HepG2 (cell line): ENCODE results near the gene SMARCB1. TPM values are rescaled to one million over a fixed set of nuclear protein-coding genes. Genes with fewer than 3 reads are reported as not detected.

ENCODE experiments used
- AGO1 ChIP-seq: fragments of 200-400 bp; formaldehyde crosslinking; IDR thresholded peaks from 2 replicates; pipeline ENCODE4 v1.6.1; 2017; ENCODE audit warnings: mild to moderate bottlenecking, low read depth, low read length, moderate library complexity; ENCODE audit not compliant: poor library complexity, severe bottlenecking
- ARID2 ChIP-seq: sonication (generic); formaldehyde crosslinking; IDR thresholded peaks from 2 replicates; pipeline ENCODE4 v1.8.1; 2022; ENCODE audit warnings: mild to moderate bottlenecking, missing genetic modification reagents, borderline replicate concordance
- HNRNPLL ChIP-seq: fragments of 200-400 bp; formaldehyde crosslinking; IDR thresholded peaks from 2 replicates; pipeline ENCODE4 v1.6.1; 2017; ENCODE audit warnings: mild to moderate bottlenecking, low read depth, low read length; ENCODE audit not compliant: poor library complexity, severe bottlenecking
- MED13 ChIP-seq: sonication (generic); formaldehyde crosslinking; IDR thresholded peaks from 2 replicates; pipeline ENCODE4 v1.5.0; 2020; ENCODE audit warnings: missing genetic modification reagents
- NKX3-1 ChIP-seq: sonication (generic); formaldehyde crosslinking; IDR thresholded peaks from 2 replicates; pipeline ENCODE4 v1.5.0; 2020; ENCODE audit warnings: missing genetic modification reagents
- REL ChIP-seq: sonication (generic); formaldehyde crosslinking; conservative IDR thresholded peaks from 2 replicates; pipeline ENCODE4 v1.8.0; 2022; ENCODE audit warnings: mild to moderate bottlenecking, missing genetic modification reagents, moderate library complexity
- TCF12 ChIP-seq, 2 experiments: fragments of 450-650 bp in 1 of 2; sonication (generic) in 1 of 2; formaldehyde crosslinking in 1 of 2; IDR thresholded peaks; 2 replicates each; pipeline versions ENCODE4 v1.6.1 to v1.8.0; 2017 to 2022; ENCODE audit warnings: antibody characterized with exemption in 1 of 2, mild to moderate bottlenecking in 1 of 2, missing genetic modification reagents in 1 of 2, moderate library complexity in 1 of 2
- ZNF614 ChIP-seq: IDR thresholded peaks from 2 replicates; pipeline ENCODE4 v1.6.1; 2018; ENCODE audit warnings: missing biosample characterization, missing genetic modification reagents, inconsistent platforms, borderline replicate concordance
- polyA plus RNA-seq, 8 experiments: library from polyadenylated mRNA; depleted of rRNA in 3 of 8; stranded (reverse) in 7 of 8; unstranded in 1 of 8; fragments of >200 nt; fragmentation: Illumina TruSeq in 4 of 8; extraction: Trizol in 4 of 8; gene quantifications; 2 replicates each; pipeline versions ENCODE4 v1.2.1 to v1.2.3, GENCODE V29; 2011 to 2016; ENCODE audit warnings: low read depth in 4 of 8, missing spikeins in 1 of 8, mixed read lengths in 1 of 8; ENCODE audit not compliant: insufficient read depth in 1 of 8
- total RNA-seq, 5 experiments: library from RNA; depleted of rRNA; stranded (reverse); fragments of >200 nt; fragmentation: Illumina TruSeq; extraction: Trizol; gene quantifications; 2 replicates each; pipeline ENCODE4 v1.2.3, GENCODE V29; 2016; ENCODE audit warnings: low read depth in 1 of 5
- TF ChIP-seq, protein P1 (sequence below): sonication (generic); formaldehyde crosslinking; IDR thresholded peaks from 2 replicates; pipeline ENCODE4 v1.4.0; 2020; ENCODE audit warnings: mild to moderate bottlenecking, missing genetic modification reagents
- TF ChIP-seq, protein P2 (sequence below): IDR thresholded peaks from 2 replicates; pipeline ENCODE4 v1.6.1; 2012; ENCODE audit warnings: low read length, improper control_type of control experiment
- TF ChIP-seq, protein P3 (sequence below): sonication (generic); formaldehyde crosslinking; IDR thresholded peaks from 2 replicates; pipeline ENCODE4 v1.5.0; 2020; ENCODE audit warnings: mild to moderate bottlenecking, missing genetic modification reagents

The SMARCB1 gene
- total and polyA plus RNA-seq, 2 of the 13 experiments (the other 11 are each of a cell fraction or from before 2014, with no cell fraction given), result 74.0 to 166 TPM

DNA sequence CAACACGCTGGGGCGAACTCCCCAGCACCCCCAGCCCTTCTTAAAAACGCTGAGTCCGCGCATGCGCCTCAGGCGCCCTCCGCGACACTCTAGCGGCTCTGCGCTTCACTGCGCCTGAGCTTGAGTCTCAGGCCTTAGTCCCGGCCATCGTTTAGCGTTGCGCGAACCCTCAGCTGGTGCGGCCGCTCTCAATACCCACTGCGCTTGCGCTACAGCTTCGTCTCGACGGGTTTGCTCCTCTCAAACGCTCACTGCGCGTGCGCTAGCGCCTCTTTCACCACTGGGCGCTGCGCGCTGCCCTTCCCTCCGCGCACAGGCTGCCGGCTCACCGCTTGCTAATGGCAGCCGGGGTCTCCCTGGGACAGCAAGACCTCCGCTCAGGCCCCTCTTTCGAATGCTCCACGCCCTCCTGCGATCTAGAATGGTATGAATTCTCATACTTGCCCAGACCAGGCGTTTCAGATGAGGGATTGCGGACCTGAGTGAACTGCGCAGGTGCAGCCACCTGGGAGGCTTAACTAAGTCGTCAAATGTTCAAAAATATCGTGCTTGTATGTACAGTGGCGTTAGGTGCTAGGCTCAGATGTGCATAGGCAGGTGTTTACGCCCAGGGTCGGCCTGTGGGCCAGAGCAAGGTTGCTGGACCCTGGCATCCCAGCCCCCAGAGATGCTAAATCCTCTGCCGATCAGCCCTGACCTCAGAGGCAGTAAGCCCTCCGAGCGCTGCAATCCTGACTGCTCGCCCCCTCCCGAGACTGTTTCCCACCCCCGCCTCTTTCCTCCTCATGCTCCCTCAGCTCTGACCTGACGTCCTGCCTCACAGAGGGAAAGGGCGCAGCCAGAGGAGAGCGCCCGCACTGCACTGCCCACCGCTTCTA lies 71.1 kb downstream of the SMARCB1 start, which contains the start of gene SLC2A11 (continued):
- TF ChIP-seq, protein P1, sequence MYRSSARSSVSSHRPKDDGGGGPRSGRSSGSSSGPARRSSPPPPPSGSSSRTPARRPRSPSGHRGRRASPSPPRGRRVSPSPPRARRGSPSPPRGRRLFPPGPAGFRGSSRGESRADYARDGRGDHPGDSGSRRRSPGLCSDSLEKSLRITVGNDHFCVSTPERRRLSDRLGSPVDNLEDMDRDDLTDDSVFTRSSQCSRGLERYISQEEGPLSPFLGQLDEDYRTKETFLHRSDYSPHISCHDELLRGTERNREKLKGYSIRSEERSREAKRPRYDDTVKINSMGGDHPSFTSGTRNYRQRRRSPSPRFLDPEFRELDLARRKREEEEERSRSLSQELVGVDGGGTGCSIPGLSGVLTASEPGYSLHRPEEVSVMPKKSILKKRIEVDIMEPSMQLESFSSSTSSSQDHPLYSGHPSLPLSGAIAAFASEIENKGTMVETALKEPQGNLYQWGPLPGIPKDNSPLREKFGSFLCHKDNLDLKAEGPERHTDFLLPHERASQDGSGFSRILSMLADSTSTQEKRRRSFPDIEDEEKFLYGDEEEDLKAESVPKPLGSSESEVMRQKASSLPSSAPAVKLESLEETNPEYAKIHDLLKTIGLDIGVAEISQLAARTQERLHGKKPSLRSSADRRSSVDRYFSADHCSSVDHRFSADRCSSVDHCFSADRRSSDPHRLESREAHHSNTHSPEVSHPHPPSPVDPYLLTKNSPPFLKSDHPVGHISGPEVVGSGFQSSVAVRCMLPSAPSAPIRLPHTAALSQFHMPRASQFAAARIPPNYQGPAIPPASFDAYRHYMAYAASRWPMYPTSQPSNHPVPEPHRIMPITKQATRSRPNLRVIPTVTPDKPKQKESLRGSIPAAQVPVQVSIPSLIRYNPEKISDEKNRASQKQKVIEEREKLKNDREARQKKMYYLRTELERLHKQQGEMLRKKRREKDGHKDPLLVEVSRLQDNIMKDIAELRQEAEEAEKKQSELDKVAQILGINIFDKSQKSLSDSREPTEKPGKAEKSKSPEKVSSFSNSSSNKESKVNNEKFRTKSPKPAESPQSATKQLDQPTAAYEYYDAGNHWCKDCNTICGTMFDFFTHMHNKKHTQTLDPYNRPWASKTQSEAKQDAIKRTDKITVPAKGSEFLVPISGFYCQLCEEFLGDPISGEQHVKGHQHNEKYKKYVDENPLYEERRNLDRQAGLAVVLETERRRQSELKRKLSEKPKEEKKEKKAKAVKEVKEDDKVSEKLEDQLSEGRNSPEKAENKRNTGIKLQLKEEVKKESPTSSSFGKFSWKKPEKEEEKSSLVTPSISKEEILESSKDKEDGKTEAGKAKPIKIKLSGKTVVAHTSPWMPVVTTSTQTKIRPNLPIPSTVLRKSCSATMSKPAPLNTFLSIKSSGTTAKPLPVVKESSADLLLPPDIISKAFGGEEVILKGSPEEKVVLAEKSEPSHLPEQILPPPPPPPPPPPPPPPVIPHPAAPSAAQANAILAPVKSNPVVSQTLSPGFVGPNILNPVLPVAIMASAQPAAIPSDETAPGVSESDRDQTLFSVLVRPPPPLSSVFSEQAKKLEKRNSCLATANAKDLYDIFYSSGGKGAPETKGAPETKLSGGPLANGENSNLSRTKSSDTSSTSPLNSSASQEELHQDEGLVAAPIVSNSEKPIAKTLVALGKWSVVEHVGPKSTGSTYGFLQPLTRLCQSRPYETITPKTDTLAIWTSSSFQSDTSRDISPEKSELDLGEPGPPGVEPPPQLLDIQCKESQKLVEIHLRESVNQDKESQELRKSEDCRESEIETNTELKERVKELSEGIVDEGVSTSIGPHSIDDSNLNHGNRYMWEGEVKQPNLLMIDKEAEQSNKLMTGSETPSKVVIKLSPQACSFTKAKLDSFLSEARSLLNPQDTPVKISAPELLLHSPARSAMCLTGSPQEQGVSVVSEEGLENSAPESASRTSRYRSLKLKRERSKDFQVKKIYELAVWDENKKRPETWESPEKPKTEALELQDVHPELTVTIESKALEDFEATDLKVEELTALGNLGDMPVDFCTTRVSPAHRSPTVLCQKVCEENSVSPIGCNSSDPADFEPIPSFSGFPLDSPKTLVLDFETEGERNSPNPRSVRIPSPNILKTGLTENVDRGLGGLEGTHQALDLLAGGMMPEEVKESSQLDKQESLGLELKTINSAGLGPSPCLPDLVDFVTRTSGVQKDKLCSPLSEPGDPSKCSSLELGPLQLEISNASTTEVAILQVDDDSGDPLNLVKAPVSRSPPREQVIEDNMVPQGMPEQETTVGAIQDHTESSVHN, result no peak
- TF ChIP-seq, protein P2, sequence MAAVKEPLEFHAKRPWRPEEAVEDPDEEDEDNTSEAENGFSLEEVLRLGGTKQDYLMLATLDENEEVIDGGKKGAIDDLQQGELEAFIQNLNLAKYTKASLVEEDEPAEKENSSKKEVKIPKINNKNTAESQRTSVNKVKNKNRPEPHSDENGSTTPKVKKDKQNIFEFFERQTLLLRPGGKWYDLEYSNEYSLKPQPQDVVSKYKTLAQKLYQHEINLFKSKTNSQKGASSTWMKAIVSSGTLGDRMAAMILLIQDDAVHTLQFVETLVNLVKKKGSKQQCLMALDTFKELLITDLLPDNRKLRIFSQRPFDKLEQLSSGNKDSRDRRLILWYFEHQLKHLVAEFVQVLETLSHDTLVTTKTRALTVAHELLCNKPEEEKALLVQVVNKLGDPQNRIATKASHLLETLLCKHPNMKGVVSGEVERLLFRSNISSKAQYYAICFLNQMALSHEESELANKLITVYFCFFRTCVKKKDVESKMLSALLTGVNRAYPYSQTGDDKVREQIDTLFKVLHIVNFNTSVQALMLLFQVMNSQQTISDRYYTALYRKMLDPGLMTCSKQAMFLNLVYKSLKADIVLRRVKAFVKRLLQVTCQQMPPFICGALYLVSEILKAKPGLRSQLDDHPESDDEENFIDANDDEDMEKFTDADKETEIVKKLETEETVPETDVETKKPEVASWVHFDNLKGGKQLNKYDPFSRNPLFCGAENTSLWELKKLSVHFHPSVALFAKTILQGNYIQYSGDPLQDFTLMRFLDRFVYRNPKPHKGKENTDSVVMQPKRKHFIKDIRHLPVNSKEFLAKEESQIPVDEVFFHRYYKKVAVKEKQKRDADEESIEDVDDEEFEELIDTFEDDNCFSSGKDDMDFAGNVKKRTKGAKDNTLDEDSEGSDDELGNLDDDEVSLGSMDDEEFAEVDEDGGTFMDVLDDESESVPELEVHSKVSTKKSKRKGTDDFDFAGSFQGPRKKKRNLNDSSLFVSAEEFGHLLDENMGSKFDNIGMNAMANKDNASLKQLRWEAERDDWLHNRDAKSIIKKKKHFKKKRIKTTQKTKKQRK, result no peak
- TF ChIP-seq TCF12 (IDR thresholded peaks at IDR 0.05), result no peak
- TF ChIP-seq TCF12 (CRISPR knock-in tag; IDR thresholded peaks at IDR 0.05), result no peak
- TF ChIP-seq MED13, result peak; percentile 67; the same call in 1 of the 2 replicates
- TF ChIP-seq, protein P3, sequence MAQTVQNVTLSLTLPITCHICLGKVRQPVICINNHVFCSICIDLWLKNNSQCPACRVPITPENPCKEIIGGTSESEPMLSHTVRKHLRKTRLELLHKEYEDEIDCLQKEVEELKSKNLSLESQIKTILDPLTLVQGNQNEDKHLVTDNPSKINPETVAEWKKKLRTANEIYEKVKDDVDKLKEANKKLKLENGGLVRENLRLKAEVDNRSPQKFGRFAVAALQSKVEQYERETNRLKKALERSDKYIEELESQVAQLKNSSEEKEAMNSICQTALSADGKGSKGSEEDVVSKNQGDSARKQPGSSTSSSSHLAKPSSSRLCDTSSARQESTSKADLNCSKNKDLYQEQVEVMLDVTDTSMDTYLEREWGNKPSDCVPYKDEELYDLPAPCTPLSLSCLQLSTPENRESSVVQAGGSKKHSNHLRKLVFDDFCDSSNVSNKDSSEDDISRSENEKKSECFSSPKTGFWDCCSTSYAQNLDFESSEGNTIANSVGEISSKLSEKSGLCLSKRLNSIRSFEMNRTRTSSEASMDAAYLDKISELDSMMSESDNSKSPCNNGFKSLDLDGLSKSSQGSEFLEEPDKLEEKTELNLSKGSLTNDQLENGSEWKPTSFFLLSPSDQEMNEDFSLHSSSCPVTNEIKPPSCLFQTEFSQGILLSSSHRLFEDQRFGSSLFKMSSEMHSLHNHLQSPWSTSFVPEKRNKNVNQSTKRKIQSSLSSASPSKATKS (CRISPR knock-in tag), result no peak
- peak; percentile 38 for TF ChIP-seq AGO1
- TF ChIP-seq NKX3-1 (CRISPR knock-in tag), result peak; percentile 60; the same call in 1 of the 2 replicates
- peak; percentile 49; the same call in 1 of the 2 replicates for TF ChIP-seq ZNF614 (CRISPR knock-in tag)
- TF ChIP-seq REL, result no peak
- TF ChIP-seq ARID2, result no peak
- TF ChIP-seq HNRNPLL, result peak; percentile 94
